Ovary (tissue), 3 donors: Measurements from ENCODE around the gene GUCA2B.

Source experiments
- CTCF ChIP-seq, 3 donors: fragments of 450-650 bp in 2 of 3; fragments of 200-600 bp in 1 of 3; IDR thresholded peaks; one replicate each; pipeline versions ENCODE4 v1.5.1 to v1.8.0; 2016 to 2022; ENCODE audit warnings: antibody characterized with exemption in 3 of 3, mild to moderate bottlenecking in 1 of 3
- EP300 ChIP-seq: sonication (generic); formaldehyde crosslinking; IDR thresholded peaks from one replicate; pipeline ENCODE4 v1.6.1; 2017; ENCODE audit warnings: antibody characterized with exemption
- POLR2A ChIP-seq: fragments of 450-650 bp; IDR thresholded peaks from one replicate; pipeline ENCODE4 v1.6.1; 2017; ENCODE audit warnings: antibody characterized with exemption, mild to moderate bottlenecking, moderate library complexity
- donor health status: DM: no; HTN: no; CAD: no.

- TF ChIP-seq CTCF (IDR thresholded peaks at IDR 0.05): no peak
- TF ChIP-seq EP300: no peak
- no peak for TF ChIP-seq POLR2A
Measured at GRCh38 chr1:42144711-42145388, 8.4 kb upstream of the GUCA2B start.
